Astrocyte of the cerebellum (primary cell): ENCODE results near the gene EYS.

Experiments used
- DNase-seq: peaks from one replicate; pipeline ENCODE4 v3.0.0-alpha.2; 2011; ENCODE audit warnings: low read depth
- H3K4me3 ChIP-seq: 2 replicates; pipeline ENCODE4 v1.5.1; 2011; ENCODE audit warnings: mild to moderate bottlenecking, low read depth, low read length, moderate library complexity
- CTCF ChIP-seq: IDR thresholded peaks from 2 replicates; pipeline ENCODE4 v1.5.1; 2012; ENCODE audit warnings: low read length, low read depth, moderate library complexity, mild to moderate bottlenecking; ENCODE audit errors: missing control alignments
- in situ Hi-C: cut with HindIII; loops from 2 replicates; pipeline ENCODE4 v1.10.0; 2017; ENCODE audit warnings: low sequenced_read_pairs

EYS gene

GRCh38 chr6:65155083-65155482 lies 551.9 kb downstream of the EYS start:
- H3K4me3 ChIP-seq, result no peak overlapping the region
- no peak for TF ChIP-seq CTCF
- in situ Hi-C loops, result no loop called here
- DNase-seq, result no peak

- TF ChIP-seq CTCF, result no peak
- DNase-seq, result no peak
- H3K4me3 ChIP-seq, result no peak overlapping the region
- in situ Hi-C loops, result no loop called here
These were observed 557.2 kb downstream of the EYS start for GRCh38 chr6:65149841-65150240.

- in situ Hi-C loops, result no loop called here
- no peak for TF ChIP-seq CTCF
- no peak overlapping the region for H3K4me3 ChIP-seq
- DNase-seq, result no peak
These were observed 558.2 kb downstream of the EYS start for GRCh38 chr6:65148839-65149238.

- no peak for TF ChIP-seq CTCF
- DNase-seq, result no peak
- no peak overlapping the region for H3K4me3 ChIP-seq
- in situ Hi-C loops, result no loop called here
These were observed 571.5 kb downstream of the EYS start for GRCh38 chr6:65135567-65135966.

GRCh38 chr6:65126667-65127066 lies 580.4 kb downstream of the EYS start:
- no peak for TF ChIP-seq CTCF
- in situ Hi-C loops, result no loop called here
- DNase-seq, result no peak
- H3K4me3 ChIP-seq, result no peak overlapping the region

- no peak for TF ChIP-seq CTCF
- in situ Hi-C loops, result no loop called here
- no peak for DNase-seq
- no peak overlapping the region for H3K4me3 ChIP-seq
These were observed 583.5 kb downstream of the EYS start for GRCh38 chr6:65123521-65123920.
